Measurements from ENCODE around the gene PILRB.
A peak's percentile ranks its signal among the peaks of the same experiment; 100 is the strongest.
"Not testable (repeated sequence)": the region's sequence is repeated elsewhere in the genome, so short reads cannot be mapped to it uniquely, and the experiment has no call there.

- TF ChIP-seq POLR2A (IDR thresholded peaks at IDR 0.05; ENCODE audit: low read length): peak; percentile 28
- not testable (repeated sequence) for TF ChIP-seq GATA1 (IDR thresholded peaks at IDR 0.05; ENCODE audit: low read depth, low read length)
Observed at GRCh38 chr7:100344560-100345287, 13.2 kb upstream of the PILRB start.

Data from erythroblast (primary cell).